ENCODE results near the gene CALN1. TPM values are rescaled to one million over a fixed set of nuclear protein-coding genes. Genes with fewer than 3 reads are reported as not detected.

CALN1 gene
- total and polyA plus RNA-seq, 7 donors: under 0.01 TPM; not detected in 5

DNA sequence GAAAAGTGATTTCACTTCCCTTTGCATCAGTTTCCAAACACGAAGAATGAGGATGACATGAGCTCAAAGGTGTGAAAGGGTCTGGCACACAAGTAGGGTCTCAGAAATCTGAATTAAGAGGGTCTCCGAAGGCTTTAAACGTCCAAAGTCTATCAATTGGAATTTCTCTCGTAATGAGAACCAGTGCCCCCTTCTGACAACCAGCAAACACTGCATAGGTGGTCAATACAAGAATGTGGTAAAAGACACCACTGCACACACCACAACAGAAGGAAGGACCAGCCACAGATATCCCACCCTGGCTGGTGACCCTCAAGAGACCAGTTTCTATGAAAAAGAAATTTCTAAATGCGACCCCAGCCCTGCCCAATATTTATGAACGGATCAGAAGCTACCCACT is 78.1 kb downstream of the CALN1 start:
- H3K4me3 ChIP-seq: no peak overlapping the region
- H3K9me3 ChIP-seq: peaks cover 0 to 5% (median 0%) of the 10 kb centered on the region in 4 donors
- H3K27ac ChIP-seq: no peak overlapping the region
- TF ChIP-seq, protein P1, sequence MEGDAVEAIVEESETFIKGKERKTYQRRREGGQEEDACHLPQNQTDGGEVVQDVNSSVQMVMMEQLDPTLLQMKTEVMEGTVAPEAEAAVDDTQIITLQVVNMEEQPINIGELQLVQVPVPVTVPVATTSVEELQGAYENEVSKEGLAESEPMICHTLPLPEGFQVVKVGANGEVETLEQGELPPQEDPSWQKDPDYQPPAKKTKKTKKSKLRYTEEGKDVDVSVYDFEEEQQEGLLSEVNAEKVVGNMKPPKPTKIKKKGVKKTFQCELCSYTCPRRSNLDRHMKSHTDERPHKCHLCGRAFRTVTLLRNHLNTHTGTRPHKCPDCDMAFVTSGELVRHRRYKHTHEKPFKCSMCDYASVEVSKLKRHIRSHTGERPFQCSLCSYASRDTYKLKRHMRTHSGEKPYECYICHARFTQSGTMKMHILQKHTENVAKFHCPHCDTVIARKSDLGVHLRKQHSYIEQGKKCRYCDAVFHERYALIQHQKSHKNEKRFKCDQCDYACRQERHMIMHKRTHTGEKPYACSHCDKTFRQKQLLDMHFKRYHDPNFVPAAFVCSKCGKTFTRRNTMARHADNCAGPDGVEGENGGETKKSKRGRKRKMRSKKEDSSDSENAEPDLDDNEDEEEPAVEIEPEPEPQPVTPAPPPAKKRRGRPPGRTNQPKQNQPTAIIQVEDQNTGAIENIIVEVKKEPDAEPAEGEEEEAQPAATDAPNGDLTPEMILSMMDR (IDR thresholded peaks at IDR 0.05): no peak
- TF ChIP-seq POLR2AphosphoS5 (IDR thresholded peaks at IDR 0.05): no peak
- no peak for TF ChIP-seq EP300 (IDR thresholded peaks at IDR 0.05)
- no peak for TF ChIP-seq POLR2A (IDR thresholded peaks at IDR 0.05)
- intact Hi-C loops (cut with DNase I): no loop called here
- H3K27me3 ChIP-seq: peaks cover 5 to 41% (median 38%) of the 10 kb centered on the region in 3 donors
- H3K4me1 ChIP-seq: peaks cover 0 to 7% (median 0%) of the 10 kb centered on the region in 4 donors
- H3K36me3 ChIP-seq: no peaks in the 10 kb centered on the region
- DNase-seq: no peak
- 27 to 49% methylated on average over 6 of the region's 6 CpGs for WGBS, 2 donors

DNA sequence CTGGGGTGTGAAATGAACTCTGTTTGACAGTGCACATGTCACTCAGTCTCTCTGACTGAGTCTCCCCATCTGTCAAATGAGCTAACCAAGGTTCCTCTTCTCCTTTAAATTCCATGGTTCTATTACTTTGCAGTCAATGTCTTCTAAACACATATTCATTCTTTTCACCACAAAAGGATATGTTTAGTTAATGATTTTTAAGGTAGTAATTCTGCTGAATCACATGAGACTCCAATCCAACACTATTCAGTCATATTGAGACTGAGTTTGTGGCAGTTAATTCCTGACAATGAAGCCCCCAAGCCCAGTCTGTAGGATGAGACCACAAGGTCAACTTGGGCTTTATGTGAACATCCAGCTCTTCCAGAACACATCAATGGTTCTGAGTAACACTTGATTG is 85.3 kb downstream of the CALN1 start:
- DNase-seq: no peak
- Histone ChIP-seq H3K9me3 (no peaks in the 10 kb centered on the region), H3K27ac (no peak overlapping the region), H3K4me1 (no peaks in the 10 kb centered on the region), H3K4me3 (no peak overlapping the region), H3K36me3 (no peaks in the 10 kb centered on the region), H3K27me3 (no peaks in the 10 kb centered on the region)
- intact Hi-C loops (cut with DNase I): no loop called here
- TF ChIP-seq, protein P1 (IDR thresholded peaks at IDR 0.05): no peak
- TF ChIP-seq POLR2A (IDR thresholded peaks at IDR 0.05): no peak
- TF ChIP-seq POLR2AphosphoS5 (IDR thresholded peaks at IDR 0.05): no peak
- TF ChIP-seq EP300 (IDR thresholded peaks at IDR 0.05): no peak

DNA sequence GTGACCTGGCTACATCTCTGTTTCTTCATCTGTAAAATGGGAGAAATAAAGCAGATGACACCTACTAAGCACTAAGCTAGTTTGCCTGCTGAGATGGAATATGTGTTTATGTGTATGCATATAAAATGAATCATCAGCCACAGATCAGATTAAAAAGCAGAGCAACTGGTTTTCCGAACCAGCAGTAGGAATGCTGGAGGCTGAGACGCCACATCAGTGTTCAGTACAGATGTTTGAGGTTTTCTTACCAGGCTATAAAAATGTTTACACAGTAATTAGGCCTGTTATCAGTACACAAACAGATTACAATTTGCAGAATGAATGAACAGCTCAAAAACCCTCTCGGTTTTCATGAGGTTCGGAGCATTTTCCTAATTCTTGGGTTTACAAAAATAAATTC is 85.8 kb downstream of the CALN1 start:
- H3K27me3 ChIP-seq: no peaks in the 10 kb centered on the region

DNA sequence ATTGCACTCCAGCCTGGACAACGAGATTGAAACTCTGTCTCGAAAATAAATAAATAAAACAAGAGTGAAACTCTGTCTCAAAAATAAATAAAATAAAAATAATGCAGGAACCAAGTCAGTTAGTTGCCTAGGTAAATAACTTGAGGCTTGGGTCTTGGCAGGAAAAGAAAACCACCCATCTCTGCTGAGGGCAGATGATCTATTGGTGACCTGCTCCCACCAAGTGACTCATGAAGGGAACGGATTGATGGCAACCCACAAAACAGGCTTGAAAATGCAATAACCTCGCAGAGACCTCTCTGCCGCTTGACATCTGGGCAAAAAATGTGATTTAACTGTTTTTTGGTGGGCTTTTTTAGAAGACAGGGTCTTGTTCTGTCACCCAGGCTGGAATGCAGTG is 86.6 kb downstream of the CALN1 start:
- 72 to 75% methylated on average over 5 of the region's 5 CpGs for WGBS, 2 donors
- intact Hi-C loops (cut with DNase I): no loop called here

More for the DNA sequence above, 85.8 kb downstream of the CALN1 start:
- intact Hi-C loops (cut with DNase I): no loop called here
- Histone ChIP-seq H3K9me3 (no peaks in the 10 kb centered on the region), H3K4me3 (no peak overlapping the region), H3K36me3 (no peaks in the 10 kb centered on the region), H3K4me1 (no peaks in the 10 kb centered on the region), H3K27ac (no peak overlapping the region)
- no peak for DNase-seq
- 19 to 56% methylated on average over 4 of the region's 4 CpGs for WGBS, 2 donors
- TF ChIP-seq EP300 (IDR thresholded peaks at IDR 0.05) (no peak), POLR2A (IDR thresholded peaks at IDR 0.05) (no peak), POLR2AphosphoS5 (IDR thresholded peaks at IDR 0.05) (no peak)
- TF ChIP-seq, protein P1 (IDR thresholded peaks at IDR 0.05): no peak

More for the DNA sequence above, 86.6 kb downstream of the CALN1 start:
- H3K36me3 ChIP-seq: no peaks in the 10 kb centered on the region
- H3K9me3 ChIP-seq: no peaks in the 10 kb centered on the region
- no peak overlapping the region for H3K27ac ChIP-seq
- no peaks in the 10 kb centered on the region for H3K27me3 ChIP-seq
- H3K4me3 ChIP-seq: no peak overlapping the region
- no peak for DNase-seq
- TF ChIP-seq POLR2A (IDR thresholded peaks at IDR 0.05) (no peak), POLR2AphosphoS5 (IDR thresholded peaks at IDR 0.05) (no peak), EP300 (IDR thresholded peaks at IDR 0.05) (no peak)
- TF ChIP-seq, protein P1 (IDR thresholded peaks at IDR 0.05): no peak
- no peaks in the 10 kb centered on the region for H3K4me1 ChIP-seq
